NCI-H345 treated with DMSO at 0.1 percent for 48 hours (cell line): Measurements from ENCODE around the gene KRT78.
"Not testable (repeated sequence)": the region's sequence is repeated elsewhere in the genome, so short reads cannot be mapped to it uniquely, and the experiment has no call there.

Source experiments
- DNase-seq: peaks from one replicate; lab custom pipeline; 2025; ENCODE audit not compliant: unreplicated experiment; lab: John Stamatoyannopoulos, UW

The KRT78 gene

DNA sequence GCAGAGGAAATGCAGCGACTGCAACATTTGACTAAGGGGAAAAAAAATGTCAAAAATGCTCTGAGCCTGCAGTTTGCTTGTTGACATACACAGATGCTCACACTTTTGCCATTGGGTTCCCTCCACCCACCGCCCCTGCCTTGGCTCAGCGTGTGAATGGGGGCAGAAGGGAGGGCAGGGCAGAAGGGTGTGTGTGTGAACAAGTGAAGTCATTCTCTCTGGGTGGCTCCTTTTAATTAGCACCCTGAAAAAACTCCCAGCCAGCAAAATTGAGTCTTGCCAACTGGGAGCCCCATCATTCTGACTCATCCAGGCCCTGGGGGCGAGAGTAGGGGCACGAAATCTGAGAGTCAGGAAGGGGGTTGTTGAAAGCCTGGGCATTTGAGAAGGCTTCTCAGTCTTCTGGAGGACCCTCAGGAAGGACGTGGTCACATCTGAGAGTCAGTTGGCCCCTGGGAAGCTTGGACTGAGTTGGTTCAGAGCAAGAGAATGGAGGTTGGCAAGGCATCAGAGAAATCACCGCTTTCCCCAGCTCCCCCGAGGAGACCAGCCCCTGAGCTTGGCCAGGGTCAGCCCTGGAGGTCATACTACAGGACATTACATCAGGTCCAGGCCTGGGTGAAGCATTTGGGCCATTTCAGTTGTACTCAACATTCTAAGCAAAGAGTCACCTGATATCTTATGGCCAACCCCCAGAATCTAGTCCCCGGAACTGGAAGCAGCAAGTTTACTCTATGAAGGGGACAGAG is 22.7 kb upstream of the KRT78 start:
- no peak for DNase-seq

DNA sequence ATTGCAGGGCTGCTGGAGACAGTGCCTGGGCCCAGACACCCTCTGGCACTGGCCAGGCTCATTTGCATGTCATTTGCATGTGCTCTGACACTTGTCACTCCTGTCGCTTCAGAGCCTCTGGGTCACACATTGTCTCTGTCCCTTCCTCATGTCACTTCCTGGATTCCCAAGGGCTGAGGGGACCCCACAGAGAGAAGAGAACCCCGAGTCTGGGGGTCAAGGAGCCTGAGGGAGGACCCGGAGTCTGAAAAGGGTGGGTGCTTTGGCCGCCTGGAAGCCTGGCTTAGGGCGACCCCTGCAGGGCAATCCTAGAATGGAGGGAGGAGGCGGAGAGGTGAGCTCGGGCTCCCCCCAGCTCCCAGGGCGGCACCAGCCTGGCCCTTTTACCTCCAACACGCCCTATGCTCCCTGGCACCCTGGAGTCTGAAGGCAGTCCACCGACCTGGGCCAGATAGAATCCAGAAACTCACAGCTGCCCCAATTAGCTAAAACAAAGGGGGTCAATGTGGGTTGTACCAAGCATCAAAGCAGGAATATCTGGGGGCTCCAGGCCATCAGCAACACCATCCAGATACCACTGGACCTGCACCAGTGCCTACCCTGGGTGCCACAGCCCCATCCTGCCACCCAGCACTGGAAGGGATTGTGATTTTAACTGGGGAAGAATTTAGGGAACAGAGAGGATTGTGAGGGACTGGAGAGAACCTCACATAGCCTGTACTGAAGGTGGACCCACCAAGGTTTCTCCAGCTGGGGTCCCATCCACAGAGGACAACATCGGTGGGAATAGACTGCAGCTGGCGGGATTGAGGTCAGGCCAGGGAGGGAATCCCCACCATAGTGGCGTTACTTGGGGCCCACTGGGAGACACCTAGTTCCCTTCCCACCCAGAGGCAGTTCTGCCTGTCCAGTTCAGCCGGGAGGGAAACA is 21.8 kb upstream of the KRT78 start:
- peak; percentile 10 for DNase-seq

DNA sequence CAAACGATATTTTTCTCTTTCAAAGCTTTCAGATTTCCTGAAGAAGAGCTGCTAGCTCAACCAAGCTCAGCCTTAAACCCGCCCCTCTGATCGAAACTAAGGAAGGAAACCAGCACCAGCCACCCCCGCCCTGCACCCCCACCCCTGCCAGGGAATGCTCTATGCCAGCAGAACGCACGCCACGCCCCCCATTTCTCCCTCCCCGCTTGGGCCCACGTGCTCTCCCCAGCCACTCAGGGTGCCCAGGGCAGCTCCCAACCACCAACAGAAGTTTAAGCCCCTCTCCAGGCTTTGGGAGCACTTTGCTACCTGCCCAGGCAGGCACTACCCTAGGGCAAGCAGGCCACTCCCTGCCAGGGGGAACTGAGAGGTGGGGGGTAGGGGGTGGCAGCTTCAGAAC is 18.8 kb upstream of the KRT78 start:
- DNase-seq, result no peak

DNA sequence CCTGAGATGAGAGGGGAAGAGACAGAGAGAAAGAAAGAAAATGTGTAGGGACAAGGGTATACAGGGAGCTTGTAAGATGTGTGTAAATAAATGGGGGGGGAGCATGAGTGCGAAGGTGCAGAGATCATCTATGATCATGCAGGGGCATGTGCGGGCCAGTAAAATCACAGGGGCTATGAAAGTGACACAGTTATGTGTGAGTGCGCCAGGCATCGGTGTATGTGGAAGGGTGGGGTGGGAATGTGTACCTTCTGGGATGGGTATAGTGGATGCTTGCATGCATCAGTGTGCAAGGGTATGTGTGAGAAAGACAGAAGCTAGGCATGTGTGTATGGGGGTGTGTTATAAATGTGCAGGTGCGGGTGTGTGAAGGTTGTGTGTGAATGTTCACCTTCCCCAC is 18.4 kb upstream of the KRT78 start:
- no peak for DNase-seq

DNA sequence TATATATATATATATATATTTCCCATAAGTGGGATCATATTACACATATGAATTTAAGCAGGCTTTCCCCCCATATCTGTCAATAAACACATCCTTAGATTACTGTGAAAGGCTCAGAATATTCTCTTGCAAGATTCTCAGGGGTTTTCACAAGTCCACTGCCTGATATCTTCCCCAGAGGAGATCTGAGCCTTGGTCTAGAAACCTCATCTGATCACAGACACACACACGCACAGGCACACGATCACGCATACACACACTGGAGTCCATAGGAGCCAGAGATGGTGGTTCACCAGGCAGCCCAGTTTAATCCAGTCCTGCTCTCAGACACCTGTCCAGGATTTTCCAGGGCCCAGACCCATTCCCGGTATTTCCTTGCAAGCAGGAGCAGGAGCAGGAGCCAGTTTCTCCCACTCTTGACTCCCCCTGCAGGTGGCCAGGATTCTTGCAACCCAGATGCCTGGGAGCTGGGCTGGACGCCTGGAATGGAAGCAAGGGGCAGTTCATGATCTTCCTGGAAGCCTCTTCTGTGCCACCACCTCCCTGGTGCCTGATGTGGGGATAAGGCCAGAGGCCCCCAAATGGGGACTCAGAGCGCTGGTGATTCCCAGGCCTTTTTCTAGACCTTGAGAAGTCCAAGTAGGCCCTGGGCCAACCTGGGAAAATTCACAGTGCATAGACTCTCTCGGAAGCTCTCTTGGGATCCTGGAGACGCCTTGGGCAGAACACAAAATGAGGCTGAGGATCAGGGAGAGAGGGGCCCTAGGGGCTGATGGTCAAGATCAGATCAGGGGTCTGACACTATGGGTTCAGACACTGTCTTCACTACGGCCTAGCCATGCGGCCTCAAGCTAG is 16.5 kb upstream of the KRT78 start:
- DNase-seq, result peak; percentile 62

DNA sequence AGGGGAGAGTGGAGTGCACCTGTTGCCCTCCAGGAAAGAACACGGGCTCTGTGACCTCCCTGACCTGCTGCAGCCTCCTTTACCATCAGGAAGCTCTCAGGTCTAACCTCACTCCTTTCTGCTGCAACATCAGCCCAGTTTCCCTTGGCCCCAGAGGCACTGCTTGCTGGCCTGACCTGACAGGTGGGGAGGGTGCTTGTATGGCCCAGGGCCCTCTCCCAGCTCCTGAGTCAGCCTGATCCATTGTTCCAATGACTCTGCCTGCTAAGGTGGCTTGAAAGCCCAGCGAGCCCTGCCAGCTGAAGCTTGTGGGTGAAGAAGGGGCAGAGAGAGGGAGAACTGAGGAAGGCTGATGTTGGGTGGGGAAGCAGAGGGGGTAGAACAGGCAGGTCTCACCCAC is 13.2 kb upstream of the KRT78 start:
- DNase-seq, result no peak

DNA sequence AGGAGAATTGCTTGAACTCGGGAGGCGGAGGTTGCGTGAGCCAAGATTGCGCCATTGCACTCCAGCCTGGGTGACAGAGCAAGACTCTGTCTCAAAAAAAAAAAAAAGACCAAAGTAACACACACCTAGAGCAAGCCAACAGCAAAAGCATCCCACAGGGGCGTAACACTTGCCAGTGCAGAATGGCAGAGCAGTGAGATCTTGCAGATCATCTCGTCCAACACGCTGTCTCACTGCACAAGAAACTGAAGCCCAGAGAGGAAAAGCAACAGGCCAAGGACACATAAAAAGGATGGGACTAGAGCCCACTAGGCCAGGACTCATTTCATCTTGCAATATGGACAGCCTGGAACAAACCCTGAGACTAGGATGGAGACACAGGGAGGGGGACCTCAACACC is 12.7 kb upstream of the KRT78 start:
- DNase-seq, result no peak

DNA sequence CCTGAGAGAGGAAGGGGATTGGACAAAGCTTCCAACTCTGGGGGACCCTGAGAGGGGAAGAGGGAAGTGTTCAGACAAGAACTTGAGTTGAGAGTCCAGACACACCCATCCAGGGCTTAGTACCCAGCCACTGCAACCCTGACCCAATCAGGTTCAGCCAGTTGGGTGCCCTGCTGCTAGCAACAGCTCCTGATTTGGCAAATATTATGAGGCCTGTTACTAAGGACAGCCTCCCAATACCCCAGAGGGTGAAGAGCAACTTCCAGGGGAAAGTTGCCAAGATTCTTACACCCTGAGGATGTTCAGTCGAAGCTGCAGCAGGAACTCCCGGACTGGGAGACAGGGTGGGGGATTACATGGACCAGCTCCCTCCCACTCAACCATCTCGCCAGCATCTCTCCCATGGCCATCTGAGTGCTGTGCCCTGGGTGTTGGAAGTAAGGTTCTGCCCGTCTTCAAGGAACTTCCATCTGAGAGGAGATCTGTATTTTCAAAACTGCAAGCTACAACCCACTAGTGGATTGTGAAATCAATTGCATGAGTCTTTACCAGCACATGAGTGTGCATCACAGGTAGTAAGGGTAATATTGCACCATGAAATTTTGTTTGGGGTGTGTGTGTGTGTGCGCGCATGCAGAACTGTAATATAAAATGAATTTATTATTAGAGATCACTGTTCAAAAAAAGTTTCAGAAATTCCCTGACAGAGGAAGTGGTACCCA is 11.5 kb upstream of the KRT78 start:
- no peak for DNase-seq

DNA sequence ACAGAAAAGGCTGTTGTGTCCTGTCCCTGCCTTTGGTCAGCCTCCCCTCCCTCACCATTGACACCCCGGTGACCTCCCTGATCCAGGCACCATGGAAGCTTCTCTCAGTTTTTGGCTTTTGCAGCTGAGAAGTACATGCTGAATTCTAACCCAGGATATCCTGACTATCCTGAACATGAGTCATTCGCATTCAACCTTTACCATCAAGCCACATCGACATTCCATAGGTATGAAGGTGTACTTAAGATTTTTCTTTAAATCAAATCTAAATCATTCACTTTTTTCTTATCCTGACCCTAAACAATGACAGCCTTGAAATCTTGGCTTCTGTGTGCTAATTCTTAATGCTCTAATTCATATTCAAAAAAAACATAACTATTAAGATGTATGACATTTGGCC is 8.7 kb upstream of the KRT78 start:
- no peak for DNase-seq

DNA sequence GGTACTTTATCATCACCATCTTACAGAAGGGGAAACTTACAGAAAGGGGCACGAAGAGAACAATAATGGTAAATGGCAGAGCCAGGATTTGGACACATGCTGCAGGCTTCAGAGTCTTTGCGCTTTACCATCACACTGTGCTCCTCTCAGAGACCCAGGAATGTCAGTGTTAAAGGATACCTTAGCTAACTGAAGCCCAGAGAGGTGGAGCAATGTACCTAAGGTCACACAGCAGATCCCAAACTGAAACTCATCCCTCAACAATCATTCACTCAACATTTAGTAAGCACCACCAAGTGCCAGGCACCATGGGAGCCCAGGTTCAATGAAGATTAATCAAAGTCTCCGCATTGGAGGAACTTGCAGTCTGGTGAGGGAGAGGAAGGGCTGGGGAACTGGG is 8.0 kb upstream of the KRT78 start:
- no peak for DNase-seq

DNA sequence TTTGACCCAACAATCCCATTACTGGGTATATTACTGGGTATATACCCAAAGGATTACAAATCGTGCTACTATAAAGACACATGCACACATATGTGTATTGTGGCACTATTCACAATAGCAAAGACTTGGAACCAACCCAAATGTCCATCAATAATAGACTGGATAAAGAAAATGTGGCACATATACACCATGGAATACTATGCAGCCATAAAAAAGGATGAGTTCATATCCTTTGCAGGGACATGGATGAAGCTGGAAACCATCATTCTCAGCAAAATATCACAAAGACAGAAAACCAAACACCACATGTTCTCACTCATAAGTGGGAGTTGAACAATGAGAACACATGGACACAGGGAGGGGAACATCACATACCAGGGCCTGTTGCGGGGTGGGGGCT is 7.3 kb upstream of the KRT78 start:
- DNase-seq, result not testable (repeated sequence)

DNA sequence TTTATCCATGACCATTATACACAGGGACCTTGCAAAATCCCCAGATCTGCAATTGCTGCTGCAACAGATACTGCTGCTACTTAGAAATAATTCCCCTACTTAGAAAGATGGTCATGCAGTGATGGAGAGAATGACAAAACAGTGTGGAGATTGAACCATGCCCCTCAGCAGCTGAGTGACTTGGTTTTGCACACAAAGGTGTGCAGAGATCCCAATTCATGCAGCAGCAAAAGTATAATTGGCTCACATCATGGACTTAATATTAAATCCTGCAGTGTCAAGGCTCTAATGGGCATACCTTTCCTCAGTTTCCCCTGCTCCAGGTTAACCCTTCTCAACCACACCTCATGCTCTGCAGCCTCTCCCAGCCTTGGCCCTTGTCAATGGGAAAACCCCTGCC is 3.0 kb upstream of the KRT78 start:
- no peak for DNase-seq

DNA sequence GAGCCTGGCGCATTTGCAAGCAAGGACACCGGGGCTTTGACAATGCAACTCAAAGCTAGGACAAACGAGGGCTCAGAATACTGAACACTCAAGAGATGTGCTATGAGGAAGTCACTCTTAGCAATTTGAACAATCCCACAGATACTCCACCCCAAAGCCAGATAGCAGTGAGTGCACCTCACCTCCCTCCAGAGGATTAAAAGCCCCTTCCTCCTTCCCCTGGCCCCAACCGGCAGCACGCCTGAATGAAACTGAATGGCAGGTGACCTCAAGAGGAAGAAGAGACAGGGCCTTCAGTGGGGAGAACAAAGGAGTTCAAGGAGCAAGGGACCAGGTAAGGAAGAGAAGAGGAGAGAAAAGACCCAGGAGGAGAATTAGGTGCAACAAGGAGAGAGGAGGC is 1.9 kb upstream of the KRT78 start:
- no peak for DNase-seq

DNA sequence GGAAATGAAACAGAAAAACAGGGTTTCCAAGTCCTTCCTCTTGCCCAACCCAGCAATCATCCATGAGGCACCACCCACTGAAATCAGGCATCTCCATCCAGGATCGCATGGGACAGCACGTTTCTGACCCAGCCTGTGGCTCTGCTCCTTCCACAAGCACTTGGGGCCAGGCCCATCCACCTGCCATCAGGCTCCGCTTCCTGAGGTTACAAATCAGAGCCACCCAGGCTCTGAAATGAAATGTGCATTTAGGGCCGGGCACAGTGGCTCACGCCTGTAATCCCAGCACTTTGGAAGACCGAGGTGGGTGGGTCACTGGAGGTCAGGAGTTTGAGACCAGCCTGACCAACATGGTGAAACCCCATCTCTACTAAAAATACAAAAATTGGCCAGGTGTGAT is 717 bp upstream of the KRT78 start:
- no peak for DNase-seq

DNA sequence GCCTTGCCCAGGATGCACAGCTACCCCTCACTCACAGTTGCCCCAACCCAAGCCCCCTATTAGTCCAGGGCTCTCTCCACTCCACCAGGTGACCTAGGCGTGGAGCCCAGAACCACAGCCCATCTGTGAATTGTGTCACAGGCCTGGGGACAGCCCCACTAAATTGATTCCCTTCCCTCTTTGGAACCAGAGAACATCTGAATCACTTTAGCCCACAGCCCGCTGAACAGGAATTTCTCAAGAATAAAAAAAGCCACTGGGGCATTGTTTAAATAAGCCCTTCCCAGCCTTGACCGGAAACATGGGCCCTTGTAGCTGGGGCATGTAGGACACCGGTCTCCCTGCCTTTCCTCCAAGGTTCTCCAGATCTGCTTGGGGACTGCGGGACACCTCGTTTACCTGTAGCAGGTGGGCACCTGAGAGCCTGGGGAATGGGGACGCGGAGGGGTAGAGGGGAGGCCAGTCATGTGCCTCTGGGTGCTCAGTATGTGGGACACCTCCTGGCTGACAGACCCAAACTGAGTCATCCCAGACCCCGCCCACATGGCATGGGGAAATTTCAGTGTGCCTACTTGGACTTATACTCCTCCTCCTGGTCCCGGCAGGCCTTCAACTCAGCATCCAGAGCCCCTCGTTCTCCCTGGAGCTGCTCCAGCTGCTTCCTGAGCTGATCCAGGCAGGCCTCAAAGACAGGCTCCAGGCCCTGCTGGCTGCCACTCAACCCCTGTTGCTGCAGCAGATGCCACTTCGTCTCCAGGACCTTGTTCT is 1.3 kb downstream of the KRT78 start:
- no peak for DNase-seq

DNA sequence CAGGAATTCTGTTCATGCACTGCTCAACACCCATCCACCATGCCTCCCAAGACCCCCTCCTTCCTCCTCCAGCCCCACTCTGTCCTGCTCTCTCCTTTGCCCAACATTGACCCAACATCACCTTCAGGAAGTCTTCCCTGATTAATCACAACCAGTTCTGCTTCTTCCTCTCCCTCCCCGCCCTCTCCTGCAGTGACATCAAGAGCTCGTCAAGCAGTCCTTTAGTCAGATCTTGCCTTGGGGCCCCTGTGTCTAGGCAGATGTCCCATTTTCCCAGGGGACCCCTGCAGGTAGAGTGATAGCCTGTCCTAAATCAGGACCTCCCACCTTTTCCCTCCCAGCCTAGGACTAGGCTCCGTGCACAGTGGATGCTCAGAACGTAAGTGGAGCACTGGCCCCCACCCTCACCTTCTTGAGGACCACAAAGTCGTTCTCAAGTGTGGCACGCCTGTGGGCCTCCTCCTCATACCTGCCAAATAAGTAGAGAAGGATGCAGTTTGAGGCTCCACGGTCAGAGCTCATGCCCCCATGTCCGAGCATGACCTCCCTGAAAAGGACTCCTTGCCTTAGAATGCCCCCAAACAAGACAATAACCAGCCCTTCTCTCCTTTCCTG is 2.3 kb downstream of the KRT78 start:
- DNase-seq, result no peak

DNA sequence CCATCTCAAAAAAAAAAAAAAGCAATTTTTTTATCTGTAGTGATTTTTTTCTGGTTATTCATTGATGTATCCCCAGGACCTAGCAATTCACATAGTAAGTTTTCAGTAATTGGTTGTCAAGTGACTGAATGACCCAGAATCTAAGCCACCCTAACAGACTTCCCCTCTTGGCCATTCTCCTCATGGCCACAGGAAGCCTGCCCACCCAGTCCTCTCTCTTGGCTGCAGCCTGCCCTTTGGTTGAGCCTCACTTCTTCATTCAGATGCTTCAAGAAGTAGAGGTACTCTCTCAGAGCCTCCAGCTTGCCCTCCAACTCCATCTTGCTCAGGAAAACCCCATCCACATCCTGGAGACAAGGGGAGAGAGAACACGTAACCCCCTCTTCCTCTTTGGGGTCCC is 2.8 kb downstream of the KRT78 start:
- DNase-seq, result no peak

DNA sequence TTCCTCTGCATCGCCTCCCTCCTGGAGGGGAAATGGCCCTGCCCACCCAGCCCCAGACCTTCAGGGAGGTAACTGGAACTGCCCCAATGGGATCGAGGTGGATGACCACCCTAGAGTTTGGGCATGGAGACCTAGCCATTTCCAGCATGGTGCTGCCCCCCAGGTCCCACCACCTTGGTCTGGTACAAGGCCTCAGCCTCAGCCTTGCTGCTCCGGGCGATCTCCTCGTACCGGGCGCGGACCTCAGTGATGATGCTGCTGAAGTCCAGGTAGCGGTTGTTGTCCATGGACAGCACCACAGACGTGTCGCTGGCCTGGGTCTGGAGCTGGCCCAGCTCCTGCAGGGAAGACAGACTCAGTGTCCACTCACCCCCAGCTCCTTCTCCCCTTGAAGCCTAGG is 4.4 kb downstream of the KRT78 start:
- DNase-seq, result no peak

DNA sequence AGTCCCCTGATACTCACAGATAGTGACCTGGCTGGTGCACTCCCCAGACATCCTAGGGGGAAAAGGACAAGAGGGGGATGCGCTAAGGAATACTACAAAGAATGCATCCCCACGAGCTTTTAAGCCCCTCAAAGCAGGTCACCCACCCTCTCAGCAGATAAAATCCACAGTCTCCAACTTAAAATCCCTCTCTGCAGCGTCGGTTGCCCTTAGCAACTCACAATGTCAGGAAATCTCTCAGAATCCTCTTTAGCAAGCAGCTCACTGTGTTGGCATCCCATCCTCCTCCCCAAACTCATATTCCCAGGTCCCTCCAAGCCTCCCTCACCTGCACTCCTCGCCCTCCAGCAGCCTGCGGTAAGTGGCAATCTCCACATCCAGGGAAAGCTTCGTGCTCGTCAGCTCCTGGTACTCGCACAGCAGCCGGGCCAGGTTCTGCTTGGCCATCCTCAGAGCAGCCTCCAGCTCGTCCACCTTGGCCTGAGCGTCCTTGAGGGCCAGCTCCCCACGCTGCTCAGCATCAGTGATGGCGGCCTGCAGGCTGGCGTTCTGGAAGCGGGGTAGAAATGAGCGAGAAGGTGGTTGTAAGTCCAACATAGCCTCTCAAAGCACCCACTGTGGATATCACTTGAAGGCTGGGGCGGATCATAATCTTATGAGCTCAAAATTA is 9.2 kb downstream of the KRT78 start:
- no peak for DNase-seq
